ENCODE measurements around the gene SHANK1.
"Not testable (repeated sequence)": the region's sequence is repeated elsewhere in the genome, so short reads cannot be mapped to it uniquely, and the experiment has no call there.

Gene SHANK1

GRCh38 chr19:50612504-50613404, 106.8 kb downstream of the SHANK1 start:
- DNase-seq (ENCODE audit: low read depth), result not testable (repeated sequence)

More at GRCh38 chr19:50612504-50613404, 106.8 kb downstream of the SHANK1 start:
- not testable (repeated sequence) for H3K4me3 ChIP-seq (ENCODE audit: low read depth, low read length)

Measured in choroid plexus epithelial cell (primary cell).